HepG2 (cell line): ENCODE results near the gene DAO. TPM values are rescaled to one million over a fixed set of nuclear protein-coding genes. Genes with fewer than 3 reads are reported as not detected.

Source experiments
- HDAC6 ChIP-seq: fragments of 200-600 bp; sonication (generic); IDR thresholded peaks from 2 replicates; pipeline ENCODE4 v1.7.0; 2017; ENCODE audit warnings: mild to moderate bottlenecking, antibody characterized with exemption, low read length, low read depth
- JDP2 ChIP-seq: sonication (generic); formaldehyde crosslinking; IDR thresholded peaks from 2 replicates; pipeline ENCODE4 v1.8.1; 2022; ENCODE audit warnings: missing genetic modification reagents, borderline replicate concordance
- KDM5B ChIP-seq: sonication (generic); formaldehyde crosslinking; IDR thresholded peaks from 2 replicates; pipeline ENCODE4 v1.4.0; 2020; ENCODE audit warnings: missing genetic modification reagents, mild to moderate bottlenecking, borderline replicate concordance
- POGZ ChIP-seq: sonication (generic); formaldehyde crosslinking; IDR thresholded peaks from 2 replicates; pipeline ENCODE4 v1.4.0; 2020; ENCODE audit warnings: mild to moderate bottlenecking, missing genetic modification reagents
- RNF219 ChIP-seq: sonication (generic); formaldehyde crosslinking; IDR thresholded peaks from 2 replicates; pipeline ENCODE4 v1.5.0; 2020; ENCODE audit warnings: mild to moderate bottlenecking, missing genetic modification reagents
- ZMYM4 ChIP-seq: sonication (generic); formaldehyde crosslinking; IDR thresholded peaks from 2 replicates; pipeline ENCODE4 v1.8.1; 2023; ENCODE audit warnings: mild to moderate bottlenecking, missing genetic modification reagents
- ZNF260 ChIP-seq: sonication (generic); formaldehyde crosslinking; IDR thresholded peaks from 2 replicates; pipeline ENCODE4 v1.4.0; 2020; ENCODE audit warnings: missing genetic modification reagents, low read depth, mild to moderate bottlenecking, borderline replicate concordance
- ZNF296 ChIP-seq: sonication (generic); formaldehyde crosslinking; conservative IDR thresholded peaks from 2 replicates; pipeline ENCODE4 v1.5.0; 2020; ENCODE audit warnings: mild to moderate bottlenecking, missing genetic modification reagents
- ZNF350 ChIP-seq: sonication (generic); formaldehyde crosslinking; IDR thresholded peaks from 2 replicates; pipeline ENCODE4 v1.4.0; 2020; ENCODE audit warnings: mild to moderate bottlenecking, low read depth, missing genetic modification reagents, borderline replicate concordance
- ZNF574 ChIP-seq: sonication (generic); formaldehyde crosslinking; IDR thresholded peaks from 2 replicates; pipeline ENCODE4 v1.4.0; 2020; ENCODE audit warnings: missing genetic modification reagents
- ZNF75D ChIP-seq: sonication (generic); formaldehyde crosslinking; IDR thresholded peaks from 2 replicates; pipeline ENCODE4 v1.8.1; 2023; ENCODE audit warnings: missing genetic modification reagents, mild to moderate bottlenecking, borderline replicate concordance
- ZNF766 ChIP-seq: sonication (generic); formaldehyde crosslinking; IDR thresholded peaks from 2 replicates; pipeline ENCODE4 v1.5.0; 2020; ENCODE audit warnings: missing genetic modification reagents, borderline replicate concordance
- polyA plus RNA-seq, 8 experiments: library from polyadenylated mRNA; depleted of rRNA in 3 of 8; stranded (reverse) in 7 of 8; unstranded in 1 of 8; fragments of >200 nt; fragmentation: Illumina TruSeq in 4 of 8; extraction: Trizol in 4 of 8; gene quantifications; 2 replicates each; pipeline versions ENCODE4 v1.2.1 to v1.2.3, GENCODE V29; 2011 to 2016; ENCODE audit warnings: low read depth in 4 of 8, missing spikeins in 1 of 8, mixed read lengths in 1 of 8; ENCODE audit not compliant: insufficient read depth in 1 of 8
- total RNA-seq, 5 experiments: library from RNA; depleted of rRNA; stranded (reverse); fragments of >200 nt; fragmentation: Illumina TruSeq; extraction: Trizol; gene quantifications; 2 replicates each; pipeline ENCODE4 v1.2.3, GENCODE V29; 2016; ENCODE audit warnings: low read depth in 1 of 5
- TF ChIP-seq, protein P1 (sequence below), 2 experiments: sonication (generic) in 1 of 2; formaldehyde crosslinking in 1 of 2; IDR thresholded peaks; 2 replicates each; pipeline versions ENCODE4 v1.4.0 to v1.6.1; 2016 to 2020; ENCODE audit warnings: borderline replicate concordance in 1 of 2, low read depth in 1 of 2, mild to moderate bottlenecking in 1 of 2, missing genetic modification reagents in 1 of 2
- TF ChIP-seq, protein P2 (sequence below): IDR thresholded peaks from 2 replicates; pipeline ENCODE4 v1.4.0; 2020; ENCODE audit warnings: mild to moderate bottlenecking, missing genetic modification reagents

The DAO gene
- total and polyA plus RNA-seq, 2 of the 13 experiments (the other 11 are each of a cell fraction or from before 2014, with no cell fraction given): 0.34 to 0.82 TPM

- TF ChIP-seq KDM5B (CRISPR knock-in tag) (peak; percentile 39; the same call in 1 of the 2 replicates), ZNF75D (CRISPR knock-in tag) (no peak), HDAC6 (no peak), JDP2 (CRISPR knock-in tag) (no peak), ZNF350 (peak; percentile 24; the same call in 1 of the 2 replicates), POGZ (CRISPR knock-in tag) (peak; percentile 50; the same call in 1 of the 2 replicates), ZNF296 (no peak), RNF219 (no peak), ZNF766 (CRISPR knock-in tag) (no peak), ZMYM4 (CRISPR knock-in tag) (peak; percentile 68; the same call in 1 of the 2 replicates), ZNF260 (CRISPR knock-in tag) (no peak), ZNF574 (CRISPR knock-in tag) (peak; percentile 48; the same call in 1 of the 2 replicates)
- TF ChIP-seq, protein P1, sequence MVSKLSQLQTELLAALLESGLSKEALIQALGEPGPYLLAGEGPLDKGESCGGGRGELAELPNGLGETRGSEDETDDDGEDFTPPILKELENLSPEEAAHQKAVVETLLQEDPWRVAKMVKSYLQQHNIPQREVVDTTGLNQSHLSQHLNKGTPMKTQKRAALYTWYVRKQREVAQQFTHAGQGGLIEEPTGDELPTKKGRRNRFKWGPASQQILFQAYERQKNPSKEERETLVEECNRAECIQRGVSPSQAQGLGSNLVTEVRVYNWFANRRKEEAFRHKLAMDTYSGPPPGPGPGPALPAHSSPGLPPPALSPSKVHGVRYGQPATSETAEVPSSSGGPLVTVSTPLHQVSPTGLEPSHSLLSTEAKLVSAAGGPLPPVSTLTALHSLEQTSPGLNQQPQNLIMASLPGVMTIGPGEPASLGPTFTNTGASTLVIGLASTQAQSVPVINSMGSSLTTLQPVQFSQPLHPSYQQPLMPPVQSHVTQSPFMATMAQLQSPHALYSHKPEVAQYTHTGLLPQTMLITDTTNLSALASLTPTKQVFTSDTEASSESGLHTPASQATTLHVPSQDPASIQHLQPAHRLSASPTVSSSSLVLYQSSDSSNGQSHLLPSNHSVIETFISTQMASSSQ (IDR thresholded peaks at IDR 0.05; ENCODE audit: low read depth): no peak
- TF ChIP-seq, protein P1 (CRISPR knock-in tag; IDR thresholded peaks at IDR 0.05; ENCODE audit: borderline replicate concordance): peak; percentile 23; the same call in 1 of the 2 replicates
- TF ChIP-seq, protein P2, sequence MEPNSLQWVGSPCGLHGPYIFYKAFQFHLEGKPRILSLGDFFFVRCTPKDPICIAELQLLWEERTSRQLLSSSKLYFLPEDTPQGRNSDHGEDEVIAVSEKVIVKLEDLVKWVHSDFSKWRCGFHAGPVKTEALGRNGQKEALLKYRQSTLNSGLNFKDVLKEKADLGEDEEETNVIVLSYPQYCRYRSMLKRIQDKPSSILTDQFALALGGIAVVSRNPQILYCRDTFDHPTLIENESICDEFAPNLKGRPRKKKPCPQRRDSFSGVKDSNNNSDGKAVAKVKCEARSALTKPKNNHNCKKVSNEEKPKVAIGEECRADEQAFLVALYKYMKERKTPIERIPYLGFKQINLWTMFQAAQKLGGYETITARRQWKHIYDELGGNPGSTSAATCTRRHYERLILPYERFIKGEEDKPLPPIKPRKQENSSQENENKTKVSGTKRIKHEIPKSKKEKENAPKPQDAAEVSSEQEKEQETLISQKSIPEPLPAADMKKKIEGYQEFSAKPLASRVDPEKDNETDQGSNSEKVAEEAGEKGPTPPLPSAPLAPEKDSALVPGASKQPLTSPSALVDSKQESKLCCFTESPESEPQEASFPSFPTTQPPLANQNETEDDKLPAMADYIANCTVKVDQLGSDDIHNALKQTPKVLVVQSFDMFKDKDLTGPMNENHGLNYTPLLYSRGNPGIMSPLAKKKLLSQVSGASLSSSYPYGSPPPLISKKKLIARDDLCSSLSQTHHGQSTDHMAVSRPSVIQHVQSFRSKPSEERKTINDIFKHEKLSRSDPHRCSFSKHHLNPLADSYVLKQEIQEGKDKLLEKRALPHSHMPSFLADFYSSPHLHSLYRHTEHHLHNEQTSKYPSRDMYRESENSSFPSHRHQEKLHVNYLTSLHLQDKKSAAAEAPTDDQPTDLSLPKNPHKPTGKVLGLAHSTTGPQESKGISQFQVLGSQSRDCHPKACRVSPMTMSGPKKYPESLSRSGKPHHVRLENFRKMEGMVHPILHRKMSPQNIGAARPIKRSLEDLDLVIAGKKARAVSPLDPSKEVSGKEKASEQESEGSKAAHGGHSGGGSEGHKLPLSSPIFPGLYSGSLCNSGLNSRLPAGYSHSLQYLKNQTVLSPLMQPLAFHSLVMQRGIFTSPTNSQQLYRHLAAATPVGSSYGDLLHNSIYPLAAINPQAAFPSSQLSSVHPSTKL (CRISPR knock-in tag): peak; percentile 31; the same call in 1 of the 2 replicates
These were observed at the start of gene DAO (continued) for GRCh38 chr12:108879615-108880254.
